CD14-positive monocyte (primary cell): ENCODE results near the gene FXYD6. TPM values are rescaled to one million over a fixed set of nuclear protein-coding genes. Genes with fewer than 3 reads are reported as not detected.

Experiments used
- DNase-seq, 3 donors: peaks; one replicate each; pipeline ENCODE4 v3.0.0-alpha.2; 2011 to 2022
- H2AFZ ChIP-seq: 2 replicates; pipeline ENCODE4 v1.6.0; 2012; ENCODE audit warnings: mild to moderate bottlenecking, low read depth, low read length, inconsistent platforms; ENCODE audit not compliant: insufficient read depth, poor library complexity, severe bottlenecking
- H3K27ac ChIP-seq, 2 donors: 1 replicate in 1 of 2; 2 replicates in 1 of 2; pipeline ENCODE4 v1.5.1; 2012 to 2013; ENCODE audit warnings: low read length in 2 of 2, control low read depth in 1 of 2, inconsistent platforms in 1 of 2, low read depth in 1 of 2, mild to moderate bottlenecking in 1 of 2
- H3K27me3 ChIP-seq, 2 donors: one replicate each; pipeline versions ENCODE4 v1.6.0 to v1.6.1; 2011 to 2013; ENCODE audit warnings: low read length in 2 of 2; ENCODE audit not compliant: control insufficient read depth in 2 of 2, insufficient read depth in 2 of 2
- H3K36me3 ChIP-seq, 2 donors: replicated peaks in 1 of 2; 1 replicate in 1 of 2; 2 replicates in 1 of 2; pipeline versions ENCODE4 v1.5.1 to v1.6.1; 2012 to 2013; ENCODE audit warnings: low read length in 2 of 2, control low read depth in 1 of 2, inconsistent platforms in 1 of 2, mild to moderate bottlenecking in 1 of 2; ENCODE audit not compliant: insufficient read depth in 2 of 2, control insufficient read depth in 1 of 2
- H3K4me1 ChIP-seq, 2 donors: 1 replicate in 1 of 2; 2 replicates in 1 of 2; pipeline versions ENCODE4 v1.5.1 to v1.6.1; 2012 to 2013; ENCODE audit warnings: low read length in 2 of 2, control low read depth in 1 of 2, inconsistent platforms in 1 of 2, mild to moderate bottlenecking in 1 of 2, moderate library complexity in 1 of 2; ENCODE audit not compliant: insufficient read depth in 2 of 2, control insufficient read depth in 1 of 2
- H3K4me2 ChIP-seq: replicated peaks from 2 replicates; pipeline ENCODE3; 2012; ENCODE audit warnings: low read length, moderate library complexity, mild to moderate bottlenecking; ENCODE audit not compliant: poor library complexity, severe bottlenecking; ENCODE audit errors: extremely low read depth
- H3K4me3 ChIP-seq, 3 experiments: fragments of 200-600 bp in 1 of 3; sonication (generic) in 1 of 3; replicated peaks in 1 of 3; 1 replicate in 2 of 3; 2 replicates in 1 of 3; pipeline ENCODE4 v1.5.1; 2011 to 2013; ENCODE audit warnings: low read length in 3 of 3, mild to moderate bottlenecking in 3 of 3, control low read depth in 2 of 3, low read depth in 2 of 3, inconsistent platforms in 1 of 3, moderate library complexity in 1 of 3
- H3K79me2 ChIP-seq: 2 replicates; pipeline ENCODE4 v1.6.0; 2012; ENCODE audit warnings: mild to moderate bottlenecking, control low read depth, inconsistent platforms, low read length, moderate library complexity; ENCODE audit not compliant: insufficient read depth
- H3K9ac ChIP-seq: 2 replicates; pipeline ENCODE4 v1.6.0; 2017; ENCODE audit warnings: low read length, mild to moderate bottlenecking; ENCODE audit not compliant: insufficient read depth, poor library complexity, severe bottlenecking
- H3K9me3 ChIP-seq, 2 donors: replicated peaks in 1 of 2; 1 replicate in 1 of 2; 2 replicates in 1 of 2; pipeline versions ENCODE4 v1.5.1 to v1.6.1; 2012 to 2013; ENCODE audit warnings: low read length in 2 of 2, control low read depth in 1 of 2; ENCODE audit not compliant: control insufficient read depth in 1 of 2, insufficient read depth in 1 of 2
- H4K20me1 ChIP-seq: 2 replicates; pipeline ENCODE4 v1.6.0; 2012; ENCODE audit warnings: mild to moderate bottlenecking, low read length, control low read depth, moderate library complexity; ENCODE audit not compliant: insufficient read depth
- H3K27ac Mint-ChIP-seq, 7 donors: one replicate each; pipeline ENCODE4 v1.8.0; 2020; ENCODE audit warnings: mild to moderate bottlenecking in 7 of 7, mixed read lengths in 7 of 7, moderate library complexity in 6 of 7, inconsistent platforms in 2 of 7
- H3K27me3 Mint-ChIP-seq, 3 donors: one replicate each; pipeline ENCODE4 v1.8.0; 2021 to 2022; ENCODE audit warnings: low read depth in 3 of 3, mild to moderate bottlenecking in 3 of 3, mixed read lengths in 3 of 3, moderate library complexity in 3 of 3, inconsistent platforms in 1 of 3
- H3K36me3 Mint-ChIP-seq, 2 donors: one replicate each; pipeline ENCODE4 v1.8.0; 2020; ENCODE audit warnings: mixed read lengths in 2 of 2, inconsistent platforms in 1 of 2, mild to moderate bottlenecking in 1 of 2
- H3K4me1 Mint-ChIP-seq: one replicate; pipeline ENCODE4 v1.8.0; 2020; ENCODE audit warnings: mild to moderate bottlenecking, mixed read lengths
- H3K4me3 Mint-ChIP-seq, 2 donors: one replicate each; pipeline ENCODE4 v1.8.0; 2020; ENCODE audit warnings: mild to moderate bottlenecking in 2 of 2, mixed read lengths in 2 of 2, moderate library complexity in 1 of 2
- H3K9me3 Mint-ChIP-seq, 7 donors: one replicate each; pipeline ENCODE4 v1.8.0; 2020 to 2022; ENCODE audit warnings: mixed read lengths in 7 of 7, mild to moderate bottlenecking in 6 of 7, moderate library complexity in 6 of 7, inconsistent platforms in 2 of 7
- CTCF ChIP-seq: fragments of 200-600 bp; IDR thresholded peaks from one replicate; pipeline ENCODE4 v1.8.0; 2022; ENCODE audit warnings: antibody characterized with exemption, mild to moderate bottlenecking
- WGBS: methylation state at CpG from one replicate; pipeline ENCODE4 v1.1.5; 2013; ENCODE audit warnings: missing lambda C conversion rate; ENCODE audit not compliant: insufficient coverage; 5-methylcytosine and 5-hydroxymethylcytosine counted together
- intact Hi-C, 2 donors: fragments of 100-400 bp; cut with micrococcal nuclease; formaldehyde crosslinking; loops; one replicate each; pipeline versions ENCODE4 v1.15.0 to v1.15.1; 2023
- polyA plus RNA-seq, 3 donors: library from polyadenylated mRNA; depleted of rRNA in 1 of 3; unstranded in 2 of 3; stranded (reverse) in 1 of 3; fragments of 300-500 nt in 2 of 3; fragments of >200 nt in 1 of 3; fragmentation: Illumina TruSeq in 2 of 3; gene quantifications; 1 replicate in 2 of 3; 2 replicates in 1 of 3; pipeline ENCODE4 v1.2.3, GENCODE V29; 2012 to 2021

Gene FXYD6
- polyA plus RNA-seq, 3 donors: 36.4 to 52.1 (median 44.1) TPM

- no peak for DNase-seq
- no peaks in the 10 kb centered on the region for H3K36me3 ChIP-seq
- H3K27me3 ChIP-seq: peaks cover 47 to 66% of the 10 kb centered on the region in 2 donors
- Mint-ChIP-seq H3K36me3 (peaks cover 0 to 4% of the 10 kb centered on the region in 2 donors), H3K4me3 (peak overlapping the region in 1 of 2 donors; percentile 75), H3K9me3 (peaks cover 0 to 12% (median 5%) of the 10 kb centered on the region in 7 donors), H3K27ac (no peak overlapping the region), H3K4me1 (peaks cover 3% of the 10 kb centered on the region), H3K27me3 (peaks cover 59 to 77% (median 67%) of the 10 kb centered on the region in 3 donors)
- no peak overlapping the region for H2AFZ ChIP-seq
- TF ChIP-seq CTCF: no peak
- 94% methylated on average over 7 of the region's 9 CpGs for WGBS
- no peak overlapping the region for H3K4me3 ChIP-seq
- H3K27ac ChIP-seq: no peak overlapping the region
- H3K4me1 ChIP-seq: peaks cover 0 to 4% of the 10 kb centered on the region in 2 donors
- no peak overlapping the region for H3K4me2 ChIP-seq
- peaks cover 0 to 7% of the 10 kb centered on the region in 2 donors for H3K9me3 ChIP-seq
- intact Hi-C loops: no loop called here
- no peaks in the 10 kb centered on the region for H4K20me1 ChIP-seq
- H3K9ac ChIP-seq: no peak overlapping the region
- no peaks in the 10 kb centered on the region for H3K79me2 ChIP-seq
These were observed 82.9 kb downstream of the FXYD6 start for GRCh38 chr11:117793583-117793982.

- Histone ChIP-seq H3K4me3 (no peak overlapping the region), H2AFZ (no peak overlapping the region), H4K20me1 (no peaks in the 10 kb centered on the region), H3K79me2 (no peaks in the 10 kb centered on the region), H3K9me3 (peaks cover 0 to 5% of the 10 kb centered on the region in 2 donors), H3K4me2 (no peak overlapping the region), H3K36me3 (no peaks in the 10 kb centered on the region), H3K4me1 (peaks cover 0 to 4% of the 10 kb centered on the region in 2 donors), H3K27me3 (peaks cover 42 to 60% of the 10 kb centered on the region in 2 donors), H3K27ac (no peak overlapping the region), H3K9ac (no peak overlapping the region)
- no peak for TF ChIP-seq CTCF
- intact Hi-C loops: no loop called here
- DNase-seq: no peak
- H3K36me3 Mint-ChIP-seq: peaks cover 0 to 4% of the 10 kb centered on the region in 2 donors
- H3K4me3 Mint-ChIP-seq: peak overlapping the region in 1 of 2 donors; percentile 75
- no peak overlapping the region for H3K27ac Mint-ChIP-seq
- 100% methylated on average over 1 of the region's 6 CpGs for WGBS
- H3K9me3 Mint-ChIP-seq: peaks cover 0 to 12% (median 5%) of the 10 kb centered on the region in 7 donors
- peaks cover 3% of the 10 kb centered on the region for H3K4me1 Mint-ChIP-seq
- peaks cover 56 to 75% (median 64%) of the 10 kb centered on the region in 3 donors for H3K27me3 Mint-ChIP-seq
These were observed 83.5 kb downstream of the FXYD6 start for GRCh38 chr11:117792992-117793391.
